Left ventricle myocardium inferior (tissue), 1 donor: ENCODE results near the gene MAP1B. TPM values are rescaled to one million over a fixed set of nuclear protein-coding genes. Genes with fewer than 3 reads are reported as not detected.

Source experiments
- DNase-seq: peaks from one replicate; pipeline ENCODE4 v3.0.0-alpha.2; 2020
- H3K27ac ChIP-seq: fragments of 200-600 bp; replicated peaks from 2 replicates; pipeline ENCODE4 v1.8.0; 2021
- H3K27me3 ChIP-seq: fragments of 200-600 bp; 2 replicates; pipeline ENCODE4 v1.8.0; 2021; ENCODE audit warnings: low read depth
- H3K36me3 ChIP-seq: fragments of 200-600 bp; 2 replicates; pipeline ENCODE4 v1.8.0; 2021
- H3K4me1 ChIP-seq: fragments of 200-600 bp; 2 replicates; pipeline ENCODE4 v1.8.0; 2021
- H3K4me3 ChIP-seq: fragments of 200-600 bp; 2 replicates; pipeline ENCODE4 v1.8.0; 2021; ENCODE audit warnings: mild to moderate bottlenecking, moderate library complexity
- H3K9me3 ChIP-seq: fragments of 200-600 bp; replicated peaks from 2 replicates; pipeline ENCODE4 v1.8.0; 2021
- CTCF ChIP-seq: fragments of 200-600 bp; IDR thresholded peaks from 2 replicates; pipeline ENCODE4 v1.8.0; 2021; ENCODE audit warnings: antibody characterized with exemption, mild to moderate bottlenecking, borderline replicate concordance
- intact Hi-C: fragments of 100-400 bp; cut with micrococcal nuclease; formaldehyde crosslinking; loops from one replicate; pipeline ENCODE4 v1.11.0; 2022
- total RNA-seq: library from RNA; stranded (reverse); fragmentation: NEBNext Ultra II Directional; extraction: Animal tissue kit (Norgen Biotek cat#: 25700); gene quantifications from one replicate; pipeline ENCODE4 v1.2.1, GENCODE V29; 2021
- donor health status: DM: no; HTN: yes; CAD: no; lungs with severe emphysema.

The MAP1B gene
- total RNA-seq, 1 donor from 2014 or later, result 73.2 TPM

GRCh38 chr5:72130351-72130761 is 23.1 kb downstream of the MAP1B start:
- no peak for TF ChIP-seq CTCF
- no peak for DNase-seq
- no peaks in the 10 kb centered on the region for H3K36me3 ChIP-seq
- H3K27ac ChIP-seq, result no peak overlapping the region
- H3K27me3 ChIP-seq, result no peaks in the 10 kb centered on the region
- no peak overlapping the region for H3K4me3 ChIP-seq
- no peaks in the 10 kb centered on the region for H3K9me3 ChIP-seq
- peaks cover 56% of the 10 kb centered on the region for H3K4me1 ChIP-seq
- intact Hi-C loops, result loop anchor here (10.0 kb wide), 1 partner anchor 174 kb away; no protein-coding TSS in a partner anchor

DNA sequence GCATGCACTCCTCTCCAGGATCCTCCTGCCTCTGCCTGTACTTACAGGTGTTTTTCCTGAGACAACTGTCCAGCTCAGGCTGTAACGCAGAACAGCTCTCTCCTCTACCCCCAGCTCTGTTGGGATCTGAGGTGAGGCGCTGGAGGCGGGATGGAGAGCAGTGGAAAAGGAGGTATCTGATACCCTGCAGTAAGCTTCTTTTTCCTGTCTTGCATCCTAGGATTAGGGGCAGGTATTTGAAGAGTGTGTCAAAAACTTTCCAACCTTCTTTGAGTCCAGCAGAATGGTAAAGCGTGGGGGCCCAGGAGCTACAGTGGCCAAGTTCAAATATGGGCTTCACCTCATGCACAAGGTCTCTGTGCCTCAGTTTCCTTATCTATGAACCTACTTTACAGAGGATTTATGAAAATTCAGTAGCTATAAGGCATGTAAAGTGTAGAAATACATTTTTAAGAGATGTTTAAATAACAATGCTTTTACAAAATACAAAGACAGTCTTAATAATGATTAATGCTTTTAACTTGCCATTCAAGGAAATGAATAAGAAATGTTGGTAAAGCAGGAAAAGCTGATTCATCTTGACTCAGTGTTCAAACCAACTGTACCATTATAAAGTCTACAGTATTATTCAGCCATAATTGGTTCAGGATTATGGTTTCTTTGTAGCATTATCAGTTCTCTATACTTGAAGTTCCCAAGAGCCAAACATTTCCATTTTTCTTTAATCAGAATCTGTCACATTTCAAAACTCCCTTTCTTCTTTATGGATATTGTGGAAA is 26.1 kb downstream of the MAP1B start:
- peaks cover 61% of the 10 kb centered on the region for H3K4me1 ChIP-seq

GRCh38 chr5:72134226-72134899 is 27.1 kb downstream of the MAP1B start:
- H3K4me1 ChIP-seq, result peaks cover 70% of the 10 kb centered on the region
- no peak for DNase-seq
- no peak for TF ChIP-seq CTCF
- H3K9me3 ChIP-seq, result no peaks in the 10 kb centered on the region
- intact Hi-C loops, result loop anchor here (10.0 kb wide), 1 partner anchor 170 kb away; no protein-coding TSS in a partner anchor
- H3K27ac ChIP-seq, result peak overlapping the region; percentile 30
- no peaks in the 10 kb centered on the region for H3K27me3 ChIP-seq
- H3K4me3 ChIP-seq, result no peak overlapping the region
- H3K36me3 ChIP-seq, result no peaks in the 10 kb centered on the region

More for the DNA sequence above, 26.1 kb downstream of the MAP1B start:
- H3K27ac ChIP-seq, result no peak overlapping the region
- intact Hi-C loops, result loop anchor here (10.0 kb wide), 1 partner anchor 171 kb away; no protein-coding TSS in a partner anchor
- no peak for DNase-seq
- H3K9me3 ChIP-seq, result no peaks in the 10 kb centered on the region
- no peak overlapping the region for H3K4me3 ChIP-seq
- no peaks in the 10 kb centered on the region for H3K36me3 ChIP-seq
- no peak for TF ChIP-seq CTCF
- H3K27me3 ChIP-seq, result no peaks in the 10 kb centered on the region

GRCh38 chr5:72137826-72138409 is 30.6 kb downstream of the MAP1B start:
- no peaks in the 10 kb centered on the region for H3K9me3 ChIP-seq
- no peak for DNase-seq
- no peak overlapping the region for H3K4me3 ChIP-seq
- H3K27me3 ChIP-seq, result no peaks in the 10 kb centered on the region
- intact Hi-C loops, result loop anchor here (10.0 kb wide), 1 partner anchor 167 kb away; no protein-coding TSS in a partner anchor
- H3K27ac ChIP-seq, result no peak overlapping the region
- H3K4me1 ChIP-seq, result peaks cover 74% of the 10 kb centered on the region
- H3K36me3 ChIP-seq, result no peaks in the 10 kb centered on the region
- peak; percentile 69 for TF ChIP-seq CTCF

- Histone ChIP-seq H3K4me1 (peaks cover 72% of the 10 kb centered on the region), H3K9me3 (no peaks in the 10 kb centered on the region), H3K4me3 (no peak overlapping the region), H3K36me3 (no peaks in the 10 kb centered on the region), H3K27ac (peak overlapping the region; percentile 41), H3K27me3 (no peaks in the 10 kb centered on the region)
- no peak for DNase-seq
- TF ChIP-seq CTCF, result no peak
- intact Hi-C loops, result loop anchor here (10.0 kb wide), 1 partner anchor 166 kb away; no protein-coding TSS in a partner anchor
Measured at GRCh38 chr5:72138943-72139521, 31.8 kb downstream of the MAP1B start.
